HepG2 (cell line): ENCODE results near the gene FNIP2. TPM values are rescaled to one million over a fixed set of nuclear protein-coding genes. Genes with fewer than 3 reads are reported as not detected.
A peak's percentile ranks its signal among the peaks of the same experiment; 100 is the strongest.

Experiments
- GFI1 ChIP-seq: sonication (generic); formaldehyde crosslinking; IDR thresholded peaks from 2 replicates; pipeline ENCODE4 v1.5.0; 2020; ENCODE audit warnings: missing genetic modification reagents, mild to moderate bottlenecking, borderline replicate concordance
- MAFF ChIP-seq: IDR thresholded peaks from 2 replicates; pipeline ENCODE4 v1.6.1; 2011; ENCODE audit warnings: low read depth, low read length, improper control_type of control experiment
- MBD4 ChIP-seq: IDR thresholded peaks from 2 replicates; pipeline ENCODE4 v1.6.1; 2012; ENCODE audit warnings: low read length, inconsistent platforms, borderline replicate concordance
- NFAT5 ChIP-seq: sonication (generic); formaldehyde crosslinking; IDR thresholded peaks from 2 replicates; pipeline ENCODE4 v1.4.0; 2020; ENCODE audit warnings: missing genetic modification reagents
- ZBTB49 ChIP-seq: sonication (generic); formaldehyde crosslinking; IDR thresholded peaks from 2 replicates; pipeline ENCODE4 v1.4.0; 2020; ENCODE audit warnings: missing genetic modification reagents, borderline replicate concordance
- ZNF431 ChIP-seq: sonication (generic); formaldehyde crosslinking; IDR thresholded peaks from 2 replicates; pipeline ENCODE4 v1.9.0; 2022; ENCODE audit warnings: missing genetic modification reagents, low read depth, mild to moderate bottlenecking, borderline replicate concordance
- ZNF782 ChIP-seq: sonication (generic); formaldehyde crosslinking; IDR thresholded peaks from 2 replicates; pipeline ENCODE4 v1.4.0; 2020; ENCODE audit warnings: missing genetic modification reagents, mild to moderate bottlenecking, borderline replicate concordance
- ZNF850 ChIP-seq: sonication (generic); formaldehyde crosslinking; conservative IDR thresholded peaks from 2 replicates; pipeline ENCODE4 v1.9.0; 2021; ENCODE audit warnings: mild to moderate bottlenecking, missing genetic modification reagents
- ZUFSP ChIP-seq: sonication (generic); formaldehyde crosslinking; IDR thresholded peaks from 2 replicates; pipeline ENCODE4 v1.9.0; 2021; ENCODE audit warnings: missing genetic modification reagents, mild to moderate bottlenecking, borderline replicate concordance
- polyA plus RNA-seq, 8 experiments: library from polyadenylated mRNA; depleted of rRNA in 3 of 8; stranded (reverse) in 7 of 8; unstranded in 1 of 8; fragments of >200 nt; fragmentation: Illumina TruSeq in 4 of 8; extraction: Trizol in 4 of 8; gene quantifications; 2 replicates each; pipeline versions ENCODE4 v1.2.1 to v1.2.3, GENCODE V29; 2011 to 2016; ENCODE audit warnings: low read depth in 4 of 8, missing spikeins in 1 of 8, mixed read lengths in 1 of 8; ENCODE audit not compliant: insufficient read depth in 1 of 8
- total RNA-seq, 5 experiments: library from RNA; depleted of rRNA; stranded (reverse); fragments of >200 nt; fragmentation: Illumina TruSeq; extraction: Trizol; gene quantifications; 2 replicates each; pipeline ENCODE4 v1.2.3, GENCODE V29; 2016; ENCODE audit warnings: low read depth in 1 of 5
- TF ChIP-seq, protein P1 (sequence below): sonication (generic); formaldehyde crosslinking; IDR thresholded peaks from 2 replicates; pipeline ENCODE4 v1.4.0; 2020; ENCODE audit warnings: missing genetic modification reagents

The FNIP2 gene
- total and polyA plus RNA-seq, 2 of the 13 experiments (the other 11 are each of a cell fraction or from before 2014, with no cell fraction given), result 15.5 to 21.0 TPM

GRCh38 chr4:158722917-158723793, 45.7 kb upstream of the FNIP2 start, which contains the start of gene PPID (continued):
- TF ChIP-seq, protein P1, sequence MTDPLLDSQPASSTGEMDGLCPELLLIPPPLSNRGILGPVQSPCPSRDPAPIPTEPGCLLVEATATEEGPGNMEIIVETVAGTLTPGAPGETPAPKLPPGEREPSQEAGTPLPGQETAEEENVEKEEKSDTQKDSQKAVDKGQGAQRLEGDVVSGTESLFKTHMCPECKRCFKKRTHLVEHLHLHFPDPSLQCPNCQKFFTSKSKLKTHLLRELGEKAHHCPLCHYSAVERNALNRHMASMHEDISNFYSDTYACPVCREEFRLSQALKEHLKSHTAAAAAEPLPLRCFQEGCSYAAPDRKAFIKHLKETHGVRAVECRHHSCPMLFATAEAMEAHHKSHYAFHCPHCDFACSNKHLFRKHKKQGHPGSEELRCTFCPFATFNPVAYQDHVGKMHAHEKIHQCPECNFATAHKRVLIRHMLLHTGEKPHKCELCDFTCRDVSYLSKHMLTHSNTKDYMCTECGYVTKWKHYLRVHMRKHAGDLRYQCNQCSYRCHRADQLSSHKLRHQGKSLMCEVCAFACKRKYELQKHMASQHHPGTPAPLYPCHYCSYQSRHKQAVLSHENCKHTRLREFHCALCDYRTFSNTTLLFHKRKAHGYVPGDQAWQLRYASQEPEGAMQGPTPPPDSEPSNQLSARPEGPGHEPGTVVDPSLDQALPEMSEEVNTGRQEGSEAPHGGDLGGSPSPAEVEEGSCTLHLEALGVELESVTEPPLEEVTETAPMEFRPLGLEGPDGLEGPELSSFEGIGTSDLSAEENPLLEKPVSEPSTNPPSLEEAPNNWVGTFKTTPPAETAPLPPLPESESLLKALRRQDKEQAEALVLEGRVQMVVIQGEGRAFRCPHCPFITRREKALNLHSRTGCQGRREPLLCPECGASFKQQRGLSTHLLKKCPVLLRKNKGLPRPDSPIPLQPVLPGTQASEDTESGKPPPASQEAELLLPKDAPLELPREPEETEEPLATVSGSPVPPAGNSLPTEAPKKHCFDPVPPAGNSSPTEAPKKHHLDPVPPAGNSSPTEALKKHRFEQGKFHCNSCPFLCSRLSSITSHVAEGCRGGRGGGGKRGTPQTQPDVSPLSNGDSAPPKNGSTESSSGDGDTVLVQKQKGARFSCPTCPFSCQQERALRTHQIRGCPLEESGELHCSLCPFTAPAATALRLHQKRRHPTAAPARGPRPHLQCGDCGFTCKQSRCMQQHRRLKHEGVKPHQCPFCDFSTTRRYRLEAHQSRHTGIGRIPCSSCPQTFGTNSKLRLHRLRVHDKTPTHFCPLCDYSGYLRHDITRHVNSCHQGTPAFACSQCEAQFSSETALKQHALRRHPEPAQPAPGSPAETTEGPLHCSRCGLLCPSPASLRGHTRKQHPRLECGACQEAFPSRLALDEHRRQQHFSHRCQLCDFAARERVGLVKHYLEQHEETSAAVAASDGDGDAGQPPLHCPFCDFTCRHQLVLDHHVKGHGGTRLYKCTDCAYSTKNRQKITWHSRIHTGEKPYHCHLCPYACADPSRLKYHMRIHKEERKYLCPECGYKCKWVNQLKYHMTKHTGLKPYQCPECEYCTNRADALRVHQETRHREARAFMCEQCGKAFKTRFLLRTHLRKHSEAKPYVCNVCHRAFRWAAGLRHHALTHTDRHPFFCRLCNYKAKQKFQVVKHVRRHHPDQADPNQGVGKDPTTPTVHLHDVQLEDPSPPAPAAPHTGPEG (CRISPR knock-in tag), result 0 out of 2 replicates have a peak, but pooled peaks have one; percentile 70
- no peak for TF ChIP-seq ZNF782
- peak; percentile 28; the same call in 1 of the 2 replicates for TF ChIP-seq GFI1 (CRISPR knock-in tag)
- no peak for TF ChIP-seq ZBTB49
- no peak for TF ChIP-seq ZUFSP (CRISPR knock-in tag)
- peak; percentile 35; the same call in 1 of the 2 replicates for TF ChIP-seq ZNF431 (CRISPR knock-in tag)
- no peak for TF ChIP-seq MAFF
- no peak; the same call in 1 of the 2 replicates for TF ChIP-seq NFAT5 (CRISPR knock-in tag)
- peak; percentile 30; the same call in 1 of the 2 replicates for TF ChIP-seq ZNF850 (CRISPR knock-in tag)
- no peak for TF ChIP-seq MBD4
